Islet precursor cell (in vitro differentiated cells): ENCODE data around the gene PARVB.

Experiments used
- DNase-seq: peaks from one replicate; pipeline ENCODE4 v3.0.0-alpha.2; 2018

The PARVB gene

DNA sequence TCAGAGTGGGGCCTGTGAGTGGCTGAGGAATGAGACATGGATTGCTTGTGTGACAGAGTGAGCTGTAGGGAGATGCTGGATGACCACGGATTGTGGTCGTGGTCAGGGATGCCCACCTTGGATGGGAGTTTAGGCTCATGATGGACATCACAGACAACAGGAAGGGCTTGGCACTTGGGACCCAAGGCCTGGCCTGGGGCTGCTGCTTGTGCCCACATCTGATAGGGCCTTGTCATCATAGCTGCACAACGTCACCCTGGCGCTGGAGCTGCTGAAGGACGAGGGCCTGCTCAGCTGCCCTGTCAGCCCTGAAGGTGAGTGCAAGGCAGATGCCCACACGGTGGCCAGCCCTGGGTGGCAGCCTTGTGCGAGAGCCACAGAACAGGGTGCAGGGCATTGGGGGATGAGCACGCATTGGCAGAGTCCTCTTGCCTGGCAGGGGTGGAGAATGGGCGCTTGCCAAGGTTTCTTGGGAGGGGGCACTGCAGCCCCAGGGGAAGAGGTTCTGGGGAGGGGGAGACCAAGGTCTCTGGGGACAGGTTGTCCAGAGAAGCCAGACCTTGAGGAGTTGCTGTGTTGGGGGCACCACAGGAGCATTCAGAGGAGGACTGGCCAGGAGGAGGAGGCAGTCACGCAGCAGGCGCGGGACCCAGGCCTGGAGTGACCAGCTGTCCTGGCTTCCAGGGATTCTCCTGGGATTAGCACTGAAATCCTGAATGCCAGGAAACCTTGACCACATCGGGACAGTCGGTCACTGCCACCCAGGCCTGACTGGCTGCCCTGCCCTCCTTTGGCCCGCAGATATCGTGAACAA lies 181.6 kb downstream of the PARVB start:
- DNase-seq: peak; percentile 44

DNA sequence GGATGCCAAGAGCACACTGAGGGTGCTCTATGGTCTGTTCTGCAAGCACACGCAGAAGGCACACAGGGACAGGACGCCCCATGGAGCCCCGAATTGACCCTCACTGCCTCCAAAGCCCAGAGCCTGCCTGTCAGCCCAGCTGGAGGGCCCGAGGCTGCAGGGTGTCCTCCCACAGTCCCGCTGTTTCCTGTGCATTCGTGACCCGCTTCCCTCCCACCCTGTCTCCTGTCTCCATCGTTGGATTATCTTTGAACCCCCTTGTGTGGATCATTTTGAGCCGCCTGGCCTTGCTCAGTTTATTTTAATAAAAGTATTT lies 182.2 kb downstream of the PARVB start:
- peak; percentile 31 for DNase-seq

GRCh38 chr22:44206696-44207095 lies 182.6 kb downstream of the PARVB start:
- DNase-seq: peak; percentile 28

DNA sequence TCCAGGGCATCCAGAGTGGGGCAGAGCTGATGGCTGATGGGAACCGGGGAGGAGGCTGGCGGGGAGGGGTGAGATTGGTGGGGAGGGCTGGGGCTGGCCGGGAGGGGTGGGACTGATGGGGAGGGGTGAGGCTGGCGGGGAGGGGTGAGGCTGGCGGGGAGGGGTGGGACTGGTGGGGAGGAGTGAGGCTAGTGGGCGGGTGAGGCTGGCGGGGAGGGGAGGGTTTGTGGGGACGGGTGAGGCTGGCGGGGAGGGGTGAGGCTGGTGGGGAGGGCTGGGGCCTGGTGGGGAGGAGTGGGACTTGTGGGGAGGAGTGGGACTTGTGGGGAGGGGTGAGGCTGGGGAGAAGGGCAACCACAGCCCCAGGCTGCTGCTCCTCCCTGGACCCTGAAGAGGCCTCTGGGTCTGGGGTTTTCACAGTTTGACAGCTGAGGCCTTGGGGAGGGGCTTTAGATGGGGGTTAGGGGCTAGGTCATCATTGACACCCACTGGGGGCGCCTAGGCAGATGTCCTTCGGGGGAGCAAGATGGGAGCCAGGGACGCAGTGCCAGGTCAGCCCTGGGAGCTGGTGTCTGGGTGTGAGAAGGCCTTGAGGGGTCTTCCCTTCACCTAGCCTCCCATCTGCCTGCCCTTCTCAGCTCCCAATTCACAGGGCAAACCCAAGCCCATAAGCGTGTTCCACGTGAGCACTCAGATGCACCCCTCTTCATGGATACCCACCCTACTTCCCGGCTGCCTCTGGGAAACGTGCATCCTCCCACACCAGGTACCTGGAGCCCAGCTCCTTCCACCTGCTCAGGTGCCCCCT lies 183.3 kb downstream of the PARVB start:
- DNase-seq: peak; percentile 48

DNA sequence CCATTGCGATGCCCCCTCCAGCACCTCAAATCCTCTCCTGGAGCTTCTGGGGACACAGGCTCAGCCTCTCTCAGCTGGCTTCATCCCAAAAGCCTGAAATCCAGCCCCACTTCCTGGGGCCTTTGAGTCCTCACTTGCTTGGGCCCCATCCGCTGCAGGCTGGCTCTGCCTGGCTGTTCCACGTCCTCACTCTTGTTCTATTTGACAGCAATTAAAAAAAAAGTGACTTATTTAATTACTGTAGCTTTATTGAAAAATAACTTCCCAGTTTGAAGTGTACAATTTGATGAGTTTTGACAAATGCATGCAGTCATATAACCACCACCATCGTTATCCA lies 183.8 kb downstream of the PARVB start:
- no peak for DNase-seq

DNA sequence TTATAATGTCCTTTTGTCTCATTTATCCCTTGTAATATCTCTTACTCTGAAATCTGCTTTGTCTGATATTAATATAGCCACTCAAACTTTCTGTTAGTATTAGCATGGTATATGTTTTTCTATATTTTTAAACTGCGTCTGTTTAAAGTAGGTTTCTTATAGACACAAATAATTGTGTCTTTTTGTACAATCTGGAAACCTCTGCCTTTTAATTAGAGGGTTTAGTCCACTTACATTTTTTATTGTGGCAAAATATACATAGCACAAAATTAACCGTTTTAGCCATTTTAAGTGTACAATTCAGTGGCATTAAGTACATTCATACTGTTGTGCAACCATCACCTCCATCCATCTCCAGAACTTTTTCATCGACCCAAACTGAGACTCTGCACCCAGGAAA lies 185.2 kb downstream of the PARVB start:
- DNase-seq: peak; percentile 1

DNA sequence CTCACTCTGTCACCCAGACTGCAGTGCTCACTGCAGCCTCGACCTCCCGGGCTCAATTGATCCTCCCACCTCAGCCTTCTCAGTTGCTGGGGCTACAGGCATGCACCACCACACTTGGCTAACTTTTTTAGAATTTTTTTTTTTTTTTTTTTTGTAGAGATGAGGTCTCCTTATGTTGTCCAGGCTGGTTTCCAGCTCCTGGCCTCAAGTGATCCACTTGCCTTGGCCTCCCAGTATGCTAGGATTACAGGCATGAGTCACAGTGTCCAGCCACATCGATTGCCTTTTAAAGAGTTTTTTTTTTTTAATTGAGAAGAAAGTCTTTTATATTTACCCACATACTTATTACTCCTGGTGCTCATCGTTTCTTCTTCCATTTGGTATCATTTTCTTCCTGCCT lies 186.6 kb downstream of the PARVB start:
- DNase-seq: no peak

DNA sequence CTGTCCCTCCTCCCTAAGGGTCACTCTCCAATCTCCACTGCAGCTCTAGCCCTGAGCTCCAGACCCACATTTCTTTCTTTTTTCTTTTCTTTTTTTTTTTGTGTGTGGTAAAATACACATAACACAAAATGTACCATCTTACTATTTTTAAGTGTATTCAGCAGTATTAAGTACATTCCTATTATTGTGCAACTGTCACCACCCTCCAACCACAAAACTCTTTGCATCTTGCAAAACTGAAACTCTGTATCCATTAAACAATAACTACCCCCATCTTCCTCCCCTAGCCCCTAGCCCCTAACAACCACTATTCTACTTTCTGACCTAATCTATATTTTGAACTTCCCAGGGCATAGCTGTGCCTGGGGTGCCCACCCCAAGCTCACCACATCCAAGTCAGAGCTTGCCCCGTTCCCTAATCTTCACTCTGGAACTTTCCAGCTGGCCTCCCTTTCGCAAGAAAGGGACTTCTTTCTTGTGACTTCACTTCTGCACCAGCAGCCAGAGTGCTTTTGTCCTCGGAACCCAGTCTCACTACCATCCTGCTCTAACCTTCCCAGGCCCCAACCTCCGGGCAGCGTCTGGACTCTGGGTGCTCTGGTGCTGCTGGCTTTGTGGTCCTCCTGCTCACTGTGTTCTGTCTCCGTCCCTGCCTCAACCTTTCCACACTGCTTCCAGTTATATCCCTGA lies 187.3 kb downstream of the PARVB start:
- no peak for DNase-seq

- DNase-seq: no peak
Observed at GRCh38 chr22:44211946-44212930, 188.1 kb downstream of the PARVB start.

GRCh38 chr22:44212936-44213335 lies 188.8 kb downstream of the PARVB start:
- no peak for DNase-seq

- no peak for DNase-seq
Observed at GRCh38 chr22:44213489-44214043, 189.5 kb downstream of the PARVB start.

GRCh38 chr22:44214187-44214586 lies 190.1 kb downstream of the PARVB start:
- no peak for DNase-seq

DNA sequence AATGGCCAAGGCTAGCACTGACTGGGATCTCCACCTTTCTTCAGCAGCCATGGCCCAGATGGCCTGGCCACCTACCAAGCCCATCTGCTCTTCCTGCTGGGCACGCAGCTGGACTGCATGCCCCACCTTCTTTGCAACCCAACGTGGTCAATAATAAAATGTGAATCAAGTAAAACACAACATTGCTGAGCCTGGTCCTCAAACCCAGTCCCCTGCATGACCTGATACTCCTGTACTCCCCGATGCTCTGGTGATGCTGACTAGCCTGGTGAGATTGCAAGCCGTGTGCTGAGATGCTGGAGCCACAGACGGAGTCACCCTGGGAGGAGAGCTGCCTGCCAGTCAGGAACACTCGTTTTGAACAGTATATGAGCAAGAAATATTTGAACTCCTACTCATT lies 190.7 kb downstream of the PARVB start:
- no peak for DNase-seq

GRCh38 chr22:44215287-44215686 lies 191.2 kb downstream of the PARVB start:
- no peak for DNase-seq

GRCh38 chr22:44217346-44217745 lies 193.2 kb downstream of the PARVB start:
- DNase-seq: no peak

- DNase-seq: no peak
Observed at GRCh38 chr22:44218071-44218470, 194.0 kb downstream of the PARVB start.

DNA sequence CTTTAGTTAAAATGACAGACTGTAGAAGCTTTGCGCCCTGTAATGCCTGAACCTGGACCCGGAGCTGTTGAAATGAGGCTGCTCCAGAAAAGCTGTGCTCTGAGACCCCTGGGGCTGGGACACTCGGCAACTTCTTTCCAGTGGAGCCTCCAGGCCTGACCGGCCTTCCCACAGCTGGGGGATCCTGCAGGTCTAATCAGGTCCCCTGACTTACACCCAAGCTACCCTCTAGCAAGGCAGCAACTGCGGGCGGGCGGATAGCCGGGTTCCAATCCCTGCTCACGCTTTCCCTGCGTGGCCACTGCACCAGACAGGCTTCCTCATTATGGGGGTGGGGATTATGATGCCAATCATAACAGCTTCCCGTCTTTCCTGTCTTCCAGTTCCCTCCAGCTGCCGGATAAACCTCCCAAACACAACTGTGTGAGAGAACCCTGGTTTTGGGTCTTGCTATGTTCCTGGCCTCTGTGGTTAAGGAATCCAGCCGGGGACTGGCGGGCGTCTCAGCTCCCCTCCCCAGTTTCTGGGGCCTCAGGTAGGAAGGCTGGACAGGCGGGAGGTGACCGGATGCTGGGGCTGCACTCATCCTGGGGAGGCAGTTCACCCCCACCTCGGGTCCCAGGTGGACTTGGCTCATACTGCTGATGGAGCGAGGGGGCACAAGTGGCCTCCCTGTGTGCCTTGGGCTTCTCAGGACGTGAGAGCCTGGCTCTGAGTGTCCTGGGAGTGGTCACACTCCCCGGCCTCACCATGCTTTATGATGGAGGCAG lies 195.2 kb downstream of the PARVB start:
- no peak for DNase-seq

- DNase-seq: no peak
Observed at GRCh38 chr22:44220727-44221680, 196.9 kb downstream of the PARVB start.

DNA sequence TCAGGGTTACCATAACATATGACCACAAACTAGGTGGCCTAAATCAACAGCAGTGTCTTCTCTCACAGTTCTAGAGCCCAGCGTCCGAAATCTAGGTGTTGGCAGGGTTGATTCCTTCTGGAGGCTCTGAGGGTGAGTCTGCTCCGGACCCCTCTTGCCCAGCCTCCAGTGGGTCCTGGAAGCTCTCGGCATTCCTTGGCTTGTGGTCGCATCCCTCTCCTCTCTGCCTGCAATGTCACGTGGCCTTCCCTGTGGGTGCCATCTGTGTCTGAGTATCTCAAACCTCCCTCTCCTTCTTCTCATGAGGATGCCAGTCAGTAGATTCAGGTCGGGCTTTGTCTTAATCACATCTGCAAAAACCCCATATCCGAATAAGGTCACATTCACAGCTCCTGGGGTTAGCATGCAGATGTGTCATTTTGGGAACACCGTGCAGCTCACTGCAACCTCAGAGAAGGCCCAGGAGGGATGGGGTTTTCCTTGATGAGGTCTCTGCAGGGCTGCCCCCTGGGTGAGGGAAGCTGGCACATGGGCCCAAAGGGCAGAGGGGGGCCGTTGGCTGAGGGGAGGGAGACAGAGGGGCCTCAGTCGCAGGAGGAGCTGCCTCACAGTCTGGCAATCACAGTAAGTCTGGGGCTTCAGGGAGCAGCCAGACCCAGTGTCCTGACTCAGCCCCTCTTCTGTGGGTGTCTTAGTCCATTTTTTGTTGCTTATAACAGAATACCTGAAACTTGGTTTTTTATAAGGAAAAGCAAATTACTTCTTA lies 197.8 kb downstream of the PARVB start:
- DNase-seq: no peak
